IPS-18a (cell line): ENCODE results near the gene MTUS2.

Source experiments
- H3K27ac ChIP-seq: one replicate; pipeline ENCODE4 v1.5.1; 2013; ENCODE audit warnings: low read length
- H3K27me3 ChIP-seq: one replicate; pipeline ENCODE4 v1.6.1; 2013; ENCODE audit warnings: mild to moderate bottlenecking, low read length; ENCODE audit not compliant: control insufficient read depth, insufficient read depth
- H3K36me3 ChIP-seq: one replicate; pipeline ENCODE4 v1.6.1; 2013; ENCODE audit warnings: low read depth, low read length; ENCODE audit not compliant: control insufficient read depth
- H3K4me1 ChIP-seq: one replicate; pipeline ENCODE4 v1.6.1; 2013; ENCODE audit warnings: low read depth, low read length; ENCODE audit not compliant: control insufficient read depth
- H3K4me3 ChIP-seq: one replicate; pipeline ENCODE4 v1.5.1; 2013; ENCODE audit warnings: low read length
- H3K9ac ChIP-seq: one replicate; pipeline ENCODE4 v1.6.1; 2013; ENCODE audit warnings: mild to moderate bottlenecking, low read length, moderate library complexity
- H3K9me3 ChIP-seq: one replicate; pipeline ENCODE4 v1.6.1; 2013; ENCODE audit warnings: low read depth, low read length; ENCODE audit not compliant: control insufficient read depth

The MTUS2 gene

DNA sequence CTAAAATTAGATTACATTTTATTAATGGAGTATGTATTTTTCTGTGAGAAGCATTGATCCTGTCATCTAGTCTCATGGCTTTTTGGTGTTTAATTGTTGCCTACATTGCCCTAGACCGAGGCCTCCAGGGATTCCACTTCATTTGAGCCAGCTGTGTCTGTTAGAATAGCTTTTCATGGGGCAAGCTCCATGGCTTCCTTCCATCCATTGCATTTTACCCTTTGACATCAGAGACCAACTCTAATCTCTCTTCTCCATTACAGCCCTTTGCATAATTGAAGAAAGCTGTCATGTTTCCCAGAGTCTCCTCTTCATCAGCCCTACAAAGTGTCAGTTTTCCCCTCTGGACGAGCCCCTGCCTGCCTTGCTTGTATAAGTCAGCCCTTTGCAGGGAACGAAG, 70.6 kb downstream of the MTUS2 start:
- Histone ChIP-seq H3K9me3 (no peaks in the 10 kb centered on the region), H3K36me3 (no peaks in the 10 kb centered on the region), H3K4me1 (no peaks in the 10 kb centered on the region)

DNA sequence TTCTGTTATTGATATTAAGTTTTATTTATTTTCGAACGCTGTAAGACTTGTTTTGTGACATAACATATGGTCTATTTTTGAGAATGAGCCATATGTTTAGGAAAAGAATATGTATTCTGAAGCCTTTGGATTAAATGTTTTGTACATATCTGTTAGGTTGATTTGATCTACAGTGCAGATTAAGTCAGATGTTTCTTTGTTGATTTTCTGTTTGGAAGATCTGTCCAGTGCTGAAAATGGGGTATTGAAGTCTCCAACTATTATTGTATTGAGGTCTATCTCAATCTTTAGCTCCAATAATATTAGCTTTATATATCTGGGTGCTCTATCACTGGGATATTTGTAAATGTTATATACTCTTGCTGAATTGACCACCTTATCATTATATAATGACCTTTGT, 97.9 kb downstream of the MTUS2 start:
- H3K9me3 ChIP-seq, result no peaks in the 10 kb centered on the region
- no peak overlapping the region for H3K9ac ChIP-seq

More for the DNA sequence above, 70.6 kb downstream of the MTUS2 start:
- no peak overlapping the region for H3K27ac ChIP-seq
- H3K9ac ChIP-seq, result no peak overlapping the region
- H3K27me3 ChIP-seq, result no peaks in the 10 kb centered on the region
- no peak overlapping the region for H3K4me3 ChIP-seq

GRCh38 chr13:28922341-28922740, 102.2 kb downstream of the MTUS2 start:
- H3K4me3 ChIP-seq, result no peak overlapping the region
- H3K4me1 ChIP-seq, result no peaks in the 10 kb centered on the region
- H3K9ac ChIP-seq, result no peak overlapping the region
- no peaks in the 10 kb centered on the region for H3K27me3 ChIP-seq
- no peaks in the 10 kb centered on the region for H3K36me3 ChIP-seq
- no peaks in the 10 kb centered on the region for H3K9me3 ChIP-seq
- H3K27ac ChIP-seq, result no peak overlapping the region

More for the DNA sequence above, 97.9 kb downstream of the MTUS2 start:
- Histone ChIP-seq H3K4me3 (no peak overlapping the region), H3K36me3 (no peaks in the 10 kb centered on the region), H3K27me3 (no peaks in the 10 kb centered on the region), H3K27ac (no peak overlapping the region), H3K4me1 (no peaks in the 10 kb centered on the region)

GRCh38 chr13:28935104-28935503, 115.0 kb downstream of the MTUS2 start:
- no peak overlapping the region for H3K27ac ChIP-seq
- H3K4me3 ChIP-seq, result no peak overlapping the region
- H3K27me3 ChIP-seq, result no peaks in the 10 kb centered on the region
- H3K9ac ChIP-seq, result no peak overlapping the region
- H3K36me3 ChIP-seq, result no peaks in the 10 kb centered on the region
- H3K9me3 ChIP-seq, result no peaks in the 10 kb centered on the region
- H3K4me1 ChIP-seq, result no peaks in the 10 kb centered on the region

DNA sequence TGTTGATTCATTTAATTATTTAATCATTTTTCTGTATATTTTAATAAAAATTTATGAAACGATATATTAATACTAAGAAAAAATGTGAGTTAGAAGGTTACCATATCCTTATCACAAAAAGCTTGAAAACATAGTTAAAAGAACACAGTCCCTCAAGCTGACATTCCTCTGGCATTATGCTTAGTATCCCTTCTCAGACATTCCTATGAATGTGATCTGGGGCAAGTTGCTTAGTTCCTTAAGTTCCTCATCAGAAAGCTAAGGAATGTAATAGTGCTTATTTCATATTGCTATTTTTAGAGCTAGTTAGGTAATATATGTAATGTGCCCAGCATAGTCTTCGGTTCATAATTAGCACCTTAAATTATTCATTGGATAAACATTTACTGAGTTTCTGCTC, 122.8 kb downstream of the MTUS2 start:
- Histone ChIP-seq H3K9me3 (no peaks in the 10 kb centered on the region), H3K4me1 (no peaks in the 10 kb centered on the region), H3K4me3 (no peak overlapping the region), H3K27me3 (no peaks in the 10 kb centered on the region), H3K27ac (no peak overlapping the region), H3K9ac (no peak overlapping the region), H3K36me3 (no peaks in the 10 kb centered on the region)

DNA sequence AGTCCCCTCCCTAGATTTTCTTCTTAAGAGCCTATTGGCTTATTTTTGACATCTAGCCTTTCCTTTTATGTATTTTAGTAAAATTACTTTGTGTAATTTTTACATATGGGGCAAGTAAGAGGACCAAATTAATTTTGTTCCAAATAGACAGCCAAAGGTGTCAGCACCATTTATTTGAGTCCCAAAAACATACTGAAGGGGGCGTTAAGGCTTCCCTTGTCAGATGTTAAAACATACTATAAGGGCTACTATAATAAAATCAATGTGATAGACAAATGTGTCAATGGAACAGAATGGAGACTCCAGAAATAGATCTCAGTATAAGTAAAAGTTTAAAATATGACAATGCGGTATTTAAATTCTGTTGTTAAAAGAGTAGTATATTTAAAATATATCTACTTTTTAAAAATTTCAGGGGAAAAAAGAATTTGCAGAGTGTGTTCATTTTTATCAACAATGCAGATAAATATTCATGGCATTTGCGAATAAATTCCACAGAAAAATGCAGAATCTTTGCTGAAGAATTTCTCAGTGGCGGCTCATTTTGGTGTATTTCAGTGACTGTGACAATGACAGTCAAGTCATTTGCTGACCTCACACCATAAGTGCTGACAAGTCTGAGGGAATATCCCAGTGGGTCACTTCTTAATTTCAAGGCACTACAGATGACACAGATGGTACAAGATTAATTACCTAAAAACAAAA, 133.7 kb downstream of the MTUS2 start:
- Histone ChIP-seq H3K27me3 (no peaks in the 10 kb centered on the region), H3K9ac (no peak overlapping the region), H3K4me1 (no peaks in the 10 kb centered on the region), H3K4me3 (no peak overlapping the region), H3K36me3 (no peaks in the 10 kb centered on the region), H3K9me3 (no peaks in the 10 kb centered on the region), H3K27ac (no peak overlapping the region)

- no peaks in the 10 kb centered on the region for H3K9me3 ChIP-seq
- H3K4me3 ChIP-seq, result no peak overlapping the region
- H3K27me3 ChIP-seq, result no peaks in the 10 kb centered on the region
- H3K4me1 ChIP-seq, result no peaks in the 10 kb centered on the region
- no peak overlapping the region for H3K9ac ChIP-seq
- no peak overlapping the region for H3K27ac ChIP-seq
- H3K36me3 ChIP-seq, result no peaks in the 10 kb centered on the region
Measured at GRCh38 chr13:28954419-28954725, 134.2 kb downstream of the MTUS2 start.

DNA sequence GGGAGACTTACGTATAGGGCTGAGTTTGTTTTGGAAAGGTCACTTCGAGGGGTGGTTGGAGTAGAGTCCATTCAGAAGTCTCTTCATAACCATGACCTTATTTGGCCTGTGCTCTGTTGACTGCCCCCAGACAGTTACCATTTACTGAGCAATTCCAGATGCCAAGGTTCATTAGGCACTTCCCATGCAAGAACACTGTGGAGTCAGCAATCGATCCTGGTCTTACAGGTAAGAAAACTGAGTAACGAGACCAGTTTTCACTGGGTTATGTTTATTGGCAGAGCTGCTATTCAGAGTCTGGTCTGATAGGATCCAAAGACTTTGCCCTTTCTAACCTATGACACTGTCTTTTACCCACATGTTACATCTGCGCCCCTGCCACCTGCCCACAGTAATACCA, 134.7 kb downstream of the MTUS2 start:
- Histone ChIP-seq H3K27ac (no peak overlapping the region), H3K4me3 (no peak overlapping the region), H3K4me1 (no peaks in the 10 kb centered on the region), H3K27me3 (no peaks in the 10 kb centered on the region), H3K9ac (no peak overlapping the region), H3K36me3 (no peaks in the 10 kb centered on the region), H3K9me3 (no peaks in the 10 kb centered on the region)

GRCh38 chr13:28955264-28955966, 135.3 kb downstream of the MTUS2 start:
- H3K9me3 ChIP-seq, result no peaks in the 10 kb centered on the region
- no peaks in the 10 kb centered on the region for H3K36me3 ChIP-seq

DNA sequence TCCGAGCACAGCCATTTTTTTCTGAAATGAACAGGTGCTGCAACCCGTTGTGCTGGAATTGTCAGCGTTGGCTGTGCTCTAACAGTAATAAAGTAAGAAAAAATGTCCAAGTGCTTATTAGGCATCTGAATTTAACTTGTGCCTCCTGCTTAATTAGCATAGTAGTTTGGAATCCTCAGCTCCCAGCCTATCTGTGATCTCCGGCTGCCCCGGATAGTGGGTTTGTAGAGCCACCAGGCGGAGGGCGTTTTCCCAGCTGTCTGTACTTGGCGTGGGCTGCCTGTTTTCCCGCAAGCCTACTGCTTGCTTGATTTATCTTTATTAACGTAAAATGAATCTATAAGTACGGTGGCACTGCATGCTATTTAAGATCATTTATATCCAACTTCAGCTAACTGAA, 137.9 kb downstream of the MTUS2 start:
- Histone ChIP-seq H3K9ac (no peak overlapping the region), H3K9me3 (no peaks in the 10 kb centered on the region), H3K4me1 (no peaks in the 10 kb centered on the region), H3K36me3 (no peaks in the 10 kb centered on the region), H3K4me3 (no peak overlapping the region), H3K27ac (no peak overlapping the region), H3K27me3 (no peaks in the 10 kb centered on the region)

More at GRCh38 chr13:28955264-28955966, 135.3 kb downstream of the MTUS2 start:
- Histone ChIP-seq H3K9ac (no peak overlapping the region), H3K27me3 (no peaks in the 10 kb centered on the region), H3K27ac (no peak overlapping the region), H3K4me3 (no peak overlapping the region), H3K4me1 (no peaks in the 10 kb centered on the region)

- Histone ChIP-seq H3K4me1 (no peaks in the 10 kb centered on the region), H3K27ac (no peak overlapping the region), H3K9ac (no peak overlapping the region), H3K9me3 (no peaks in the 10 kb centered on the region), H3K36me3 (no peaks in the 10 kb centered on the region), H3K27me3 (no peaks in the 10 kb centered on the region), H3K4me3 (no peak overlapping the region)
Measured at GRCh38 chr13:28958441-28958840, 138.3 kb downstream of the MTUS2 start.

GRCh38 chr13:28964052-28964451, 143.9 kb downstream of the MTUS2 start:
- H3K4me3 ChIP-seq, result no peak overlapping the region
- H3K36me3 ChIP-seq, result no peaks in the 10 kb centered on the region
- H3K9ac ChIP-seq, result no peak overlapping the region
- H3K27me3 ChIP-seq, result no peaks in the 10 kb centered on the region
- no peaks in the 10 kb centered on the region for H3K9me3 ChIP-seq
- no peaks in the 10 kb centered on the region for H3K4me1 ChIP-seq
- H3K27ac ChIP-seq, result no peak overlapping the region
